ENCODE data around the gene MEIS1.
A peak's percentile ranks its signal among the peaks of the same experiment; 100 is the strongest.

MEIS1 gene

GRCh38 chr2:66577321-66578053, 142.6 kb downstream of the MEIS1 start:
- H3K4me3 ChIP-seq (ENCODE audit: low read length), result no peak overlapping the region
- TF ChIP-seq ZNF274 (IDR thresholded peaks at IDR 0.05; ENCODE audit: low read depth, low read length), result no peak

GRCh38 chr2:66578054-66578686, 143.2 kb downstream of the MEIS1 start:
- no peak for TF ChIP-seq ZNF274 (IDR thresholded peaks at IDR 0.05; ENCODE audit: low read depth, low read length)
- no peak overlapping the region for H3K4me3 ChIP-seq (ENCODE audit: low read length)

GRCh38 chr2:66578687-66579106, 143.8 kb downstream of the MEIS1 start:
- no peak overlapping the region for H3K4me3 ChIP-seq (ENCODE audit: low read length)
- TF ChIP-seq ZNF274 (IDR thresholded peaks at IDR 0.05; ENCODE audit: low read depth, low read length), result no peak

DNA sequence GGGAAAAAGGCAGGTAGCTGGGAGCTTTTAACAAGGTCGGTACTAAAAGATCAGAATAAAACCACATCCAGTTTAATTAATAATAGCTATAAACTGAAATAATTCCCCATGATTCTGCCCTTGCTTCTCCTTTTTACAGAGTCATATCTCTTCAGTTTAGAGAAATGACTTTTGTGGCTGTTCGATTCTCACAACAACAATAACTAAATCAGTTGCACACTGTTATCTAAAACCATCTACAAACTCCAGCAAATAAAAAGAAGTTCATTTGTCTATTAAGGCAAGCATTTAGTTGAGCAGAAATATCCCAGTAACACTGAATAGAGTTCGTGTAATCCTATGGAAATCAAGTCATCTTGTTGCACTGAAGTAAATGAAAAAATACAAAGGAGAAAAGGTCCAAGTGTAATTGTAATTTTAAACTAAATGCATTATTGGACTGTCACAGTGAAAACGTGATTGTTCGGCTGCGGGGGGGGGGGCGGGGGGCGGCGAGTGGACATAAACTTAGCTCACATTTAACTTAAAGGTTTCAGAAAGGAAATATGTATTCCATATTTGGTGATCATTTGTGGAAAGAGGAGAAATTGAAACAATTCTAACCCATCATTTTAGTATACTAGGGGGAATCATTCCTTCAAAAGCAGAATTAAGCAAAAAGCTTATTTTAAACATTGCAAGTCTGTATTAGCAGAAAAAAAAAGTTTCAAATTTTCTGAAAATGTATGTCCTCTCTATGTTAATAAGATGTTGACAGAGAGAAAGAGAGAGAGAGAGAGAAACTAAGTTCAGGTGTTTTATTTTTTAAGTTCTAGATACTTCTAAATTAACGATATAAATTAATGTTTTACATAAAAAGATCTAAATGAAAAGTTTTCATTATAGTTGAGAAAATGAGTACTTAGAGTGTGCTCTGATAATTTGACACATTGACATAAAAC, 144.5 kb downstream of the MEIS1 start:
- no peak for TF ChIP-seq ZNF274 (IDR thresholded peaks at IDR 0.05; ENCODE audit: low read depth, low read length)
- no peak overlapping the region for H3K4me3 ChIP-seq (ENCODE audit: low read length)

GRCh38 chr2:66580166-66581049, 145.5 kb downstream of the MEIS1 start:
- H3K4me3 ChIP-seq (ENCODE audit: low read length), result peak overlapping the region; percentile 10; the same call in 1 of the 2 replicates
- TF ChIP-seq ZNF274 (IDR thresholded peaks at IDR 0.05; ENCODE audit: low read depth, low read length), result no peak

- no peak for TF ChIP-seq ZNF274 (IDR thresholded peaks at IDR 0.05; ENCODE audit: low read depth, low read length)
Observed at GRCh38 chr2:66581339-66582103, 146.6 kb downstream of the MEIS1 start.

GRCh38 chr2:66582104-66582986, 147.4 kb downstream of the MEIS1 start:
- no peak for TF ChIP-seq ZNF274 (IDR thresholded peaks at IDR 0.05; ENCODE audit: low read depth, low read length)
- H3K4me3 ChIP-seq (ENCODE audit: low read length), result no peak overlapping the region

More at GRCh38 chr2:66581339-66582103, 146.6 kb downstream of the MEIS1 start:
- H3K4me3 ChIP-seq (ENCODE audit: low read length), result no peak overlapping the region; the same call in 1 of the 2 replicates

DNA sequence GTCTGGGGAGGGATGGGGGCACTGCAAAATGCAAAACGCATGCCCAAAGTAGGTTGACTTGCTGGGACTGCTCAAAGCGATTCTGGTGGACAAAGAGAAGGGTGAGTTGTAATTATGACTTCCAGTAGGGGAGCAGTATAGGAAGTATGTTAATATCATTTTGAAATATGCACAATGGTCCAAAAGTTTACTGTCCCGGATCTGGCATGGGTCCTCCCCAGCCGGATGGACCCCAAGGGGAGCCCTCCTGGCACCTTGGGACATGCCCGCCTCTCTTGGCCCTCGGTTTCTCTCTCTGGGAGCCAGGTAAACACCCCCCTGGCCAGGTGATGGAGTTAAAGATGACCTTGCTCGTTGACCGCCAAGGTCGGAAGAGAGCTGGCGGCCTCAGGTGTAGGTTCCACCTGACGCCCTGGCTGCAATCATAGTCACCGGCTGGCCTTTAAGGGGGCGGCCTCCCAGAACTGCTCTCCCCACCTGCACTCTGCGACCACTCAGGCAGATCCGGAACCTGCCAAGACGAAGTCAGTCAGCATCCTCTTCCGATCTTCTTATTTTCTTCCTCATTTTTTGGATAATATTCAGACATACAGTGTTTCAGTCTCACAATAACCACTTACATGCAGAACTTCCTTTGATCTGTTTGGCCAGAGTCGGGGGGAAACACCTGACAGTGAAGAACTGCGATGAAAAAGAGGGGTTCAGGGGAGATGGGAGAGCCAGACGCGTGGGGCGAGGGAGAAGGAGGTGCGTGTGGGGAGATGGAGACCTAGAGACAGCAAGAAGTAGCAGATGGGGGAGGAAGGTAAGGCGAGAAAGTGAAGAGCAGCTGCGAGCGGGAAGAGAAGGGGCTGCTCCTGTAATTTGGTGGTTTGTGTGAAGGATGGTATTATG, 148.3 kb downstream of the MEIS1 start:
- no peak overlapping the region for H3K4me3 ChIP-seq (ENCODE audit: low read length)
- TF ChIP-seq ZNF274 (IDR thresholded peaks at IDR 0.05; ENCODE audit: low read depth, low read length), result no peak

- TF ChIP-seq ZNF274 (IDR thresholded peaks at IDR 0.05; ENCODE audit: low read depth, low read length), result no peak
- H3K4me3 ChIP-seq (ENCODE audit: low read length), result no peak overlapping the region
Observed at GRCh38 chr2:66583881-66584280, 149.0 kb downstream of the MEIS1 start.

DNA sequence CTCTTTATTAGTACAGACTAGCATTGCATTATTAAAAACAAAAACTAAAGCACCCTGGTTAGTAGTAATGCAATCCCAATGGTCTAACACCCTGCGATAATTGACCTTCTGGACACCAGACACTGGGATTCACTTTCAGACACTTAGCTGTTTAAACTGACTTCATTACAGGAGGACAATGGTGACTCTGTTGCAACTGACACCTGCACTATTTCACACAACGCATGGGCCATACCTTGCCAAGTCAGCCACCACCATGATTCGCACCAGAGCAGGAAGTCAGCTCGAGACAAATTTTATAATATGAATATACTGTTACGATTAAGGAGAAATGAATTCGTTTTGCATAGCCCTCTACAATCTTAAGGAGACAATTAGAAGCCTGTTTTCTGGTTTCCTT, 150.7 kb downstream of the MEIS1 start:
- no peak overlapping the region for H3K4me3 ChIP-seq (ENCODE audit: low read length)
- TF ChIP-seq ZNF274 (IDR thresholded peaks at IDR 0.05; ENCODE audit: low read depth, low read length), result no peak

DNA sequence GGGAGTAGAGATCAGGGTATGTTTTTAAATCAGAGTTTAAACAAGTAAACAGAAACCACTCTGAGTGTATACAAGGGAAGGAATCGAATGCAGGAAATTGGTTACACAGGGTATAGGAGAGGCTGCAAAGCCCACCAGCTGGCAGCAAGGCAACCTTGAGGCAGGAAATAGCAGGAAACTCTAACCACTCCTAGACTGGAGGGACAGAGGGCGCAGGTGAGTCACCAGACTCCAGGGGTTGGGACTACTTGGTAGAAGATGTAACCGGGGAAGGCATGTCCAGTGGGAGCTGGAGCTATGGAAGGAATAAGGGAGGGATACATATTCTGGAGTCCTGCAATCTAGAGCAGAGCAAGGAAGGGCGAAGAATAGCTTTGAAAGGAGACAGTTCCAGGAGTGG, 152.3 kb downstream of the MEIS1 start:
- TF ChIP-seq ZNF274 (IDR thresholded peaks at IDR 0.05; ENCODE audit: low read depth, low read length), result no peak
- H3K4me3 ChIP-seq (ENCODE audit: low read length), result no peak overlapping the region
